COR-L47 (cell line): ENCODE results near the gene ZFAND6.
"Not testable (repeated sequence)": the region's sequence is repeated elsewhere in the genome, so short reads cannot be mapped to it uniquely, and the experiment has no call there.

Experiments
- DNase-seq: peaks from one replicate; lab custom pipeline; 2025; lab: John Stamatoyannopoulos, UW

ZFAND6 gene

GRCh38 chr15:80151148-80151547, 91.7 kb downstream of the ZFAND6 start:
- no peak for DNase-seq

DNA sequence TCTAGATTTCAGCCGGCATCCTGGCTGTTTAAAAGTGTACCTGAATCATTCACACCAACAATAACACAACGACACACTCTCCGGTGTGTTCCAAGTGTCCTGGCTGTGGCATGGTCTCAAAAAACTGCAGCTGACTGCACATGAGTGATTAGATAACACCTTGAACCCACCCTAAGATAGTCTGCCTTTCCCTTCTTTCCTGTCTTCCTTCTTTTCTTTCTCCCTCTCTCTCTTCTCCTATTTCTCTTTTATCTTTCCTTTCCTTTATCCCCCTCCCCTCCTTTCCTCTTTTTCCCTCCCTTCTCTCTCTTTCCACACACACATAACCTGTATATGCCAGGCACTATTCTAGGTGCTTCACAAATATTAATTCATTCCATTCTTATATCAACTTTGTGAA, 92.1 kb downstream of the ZFAND6 start:
- DNase-seq = no peak

- peak; percentile 18 for DNase-seq
These were observed 92.9 kb downstream of the ZFAND6 start for GRCh38 chr15:80152180-80152895.

DNA sequence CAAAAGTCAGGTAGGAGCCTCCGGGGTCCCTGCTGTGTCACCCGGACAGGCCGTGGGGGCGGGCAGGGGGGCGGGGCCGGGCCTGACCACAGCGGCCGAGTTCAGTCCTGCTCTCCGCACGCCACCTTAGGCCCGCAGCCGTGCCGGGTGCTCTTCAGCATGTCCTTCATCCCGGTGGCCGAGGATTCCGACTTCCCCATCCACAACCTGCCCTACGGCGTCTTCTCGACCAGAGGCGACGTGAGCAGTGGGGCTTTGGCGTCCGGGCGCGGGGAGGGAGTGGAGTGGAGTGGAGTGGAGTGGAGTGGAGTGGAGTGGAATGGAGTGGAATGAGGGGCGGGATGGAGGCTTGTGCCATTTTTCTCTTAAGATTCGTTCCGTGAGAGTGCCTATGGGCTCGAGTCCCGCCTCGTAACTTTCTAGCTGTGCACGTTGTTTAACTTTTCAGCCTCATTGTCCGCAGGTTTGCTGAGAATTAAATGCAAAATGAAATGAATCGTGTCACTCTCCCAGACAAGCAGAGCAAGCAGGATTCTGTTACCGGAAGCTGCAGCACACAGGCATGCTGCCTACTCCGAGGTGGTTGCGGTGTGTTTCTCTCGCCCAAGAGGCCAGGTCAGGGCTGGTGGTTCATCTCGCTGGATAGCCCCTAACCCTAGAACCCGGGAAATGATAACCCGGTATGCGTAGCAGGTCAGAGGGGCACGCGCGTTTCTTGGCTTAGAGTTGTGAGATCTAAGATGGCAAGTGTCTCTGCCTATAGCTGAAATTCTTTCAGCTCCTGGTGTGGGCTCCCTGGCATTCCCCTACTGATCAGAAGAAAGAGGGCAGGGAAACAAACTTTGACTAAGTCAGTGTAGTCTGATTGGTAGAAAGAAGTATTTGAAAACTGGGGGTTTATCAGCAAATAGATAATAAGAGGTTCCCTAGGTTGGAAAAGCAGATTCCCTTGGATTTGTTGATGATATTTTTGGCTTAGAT, 93.7 kb downstream of the ZFAND6 start, which contains the start of gene FAH:
Gene FAH, plus strand, starts transcription at position 104 of the 981 bp plus-strand sequence. Its CDS starts 56 bp downstream, at position 160.
- peak; percentile 22 for DNase-seq

GRCh38 chr15:80153900-80154299, 94.4 kb downstream of the ZFAND6 start:
- DNase-seq = no peak

- DNase-seq = no peak
These were observed 94.9 kb downstream of the ZFAND6 start for GRCh38 chr15:80154336-80154735.

- DNase-seq = no peak
These were observed 95.5 kb downstream of the ZFAND6 start for GRCh38 chr15:80155001-80155377.

- not testable (repeated sequence) for DNase-seq
These were observed 96.1 kb downstream of the ZFAND6 start for GRCh38 chr15:80155378-80156175.

DNA sequence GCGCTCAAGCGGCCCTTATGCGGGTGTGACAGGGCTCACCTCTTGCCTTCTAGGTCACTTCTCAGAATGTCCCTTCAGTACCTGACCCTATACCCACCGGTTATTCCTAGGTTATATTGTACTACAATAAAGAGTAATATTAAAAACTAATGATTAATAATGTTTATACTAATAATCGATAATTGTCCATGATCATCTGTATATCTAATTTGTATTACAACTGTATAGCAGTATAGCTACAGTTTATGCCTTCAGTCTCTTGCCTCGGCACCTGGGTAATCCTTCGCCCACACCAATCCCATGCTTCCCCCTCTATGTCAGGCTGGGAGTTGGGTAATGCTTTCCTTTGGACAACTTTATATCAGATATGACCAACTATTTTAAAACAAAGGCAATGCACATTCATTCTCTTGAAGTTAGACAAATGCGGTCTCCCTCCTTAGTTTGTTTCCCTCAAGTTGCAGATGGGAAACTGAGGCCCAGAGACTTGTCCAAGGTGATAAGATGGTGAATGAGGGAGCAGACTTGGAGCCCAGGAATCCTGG, 96.8 kb downstream of the ZFAND6 start:
- DNase-seq = no peak

GRCh38 chr15:80157215-80157614, 97.7 kb downstream of the ZFAND6 start:
- no peak for DNase-seq

DNA sequence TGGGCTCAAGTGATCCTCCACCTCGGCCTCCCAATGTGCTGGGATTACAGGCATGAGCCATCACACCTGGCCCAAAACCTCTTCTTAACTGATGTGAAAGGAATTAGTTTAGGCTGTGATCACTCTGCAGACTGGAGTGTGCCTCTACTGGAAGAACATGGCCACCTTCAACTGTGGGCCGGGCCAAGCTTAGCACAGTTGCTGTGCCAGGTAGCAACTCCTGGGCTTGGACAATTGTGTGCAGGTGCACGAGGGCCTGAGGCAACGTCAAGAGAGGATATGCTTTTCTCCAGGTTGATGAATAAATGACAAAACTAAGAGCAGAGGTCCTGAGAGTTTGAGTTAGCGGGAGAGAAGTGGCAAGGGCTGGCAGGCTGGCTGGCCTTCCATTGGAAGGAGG, 99.8 kb downstream of the ZFAND6 start:
- DNase-seq = no peak

DNA sequence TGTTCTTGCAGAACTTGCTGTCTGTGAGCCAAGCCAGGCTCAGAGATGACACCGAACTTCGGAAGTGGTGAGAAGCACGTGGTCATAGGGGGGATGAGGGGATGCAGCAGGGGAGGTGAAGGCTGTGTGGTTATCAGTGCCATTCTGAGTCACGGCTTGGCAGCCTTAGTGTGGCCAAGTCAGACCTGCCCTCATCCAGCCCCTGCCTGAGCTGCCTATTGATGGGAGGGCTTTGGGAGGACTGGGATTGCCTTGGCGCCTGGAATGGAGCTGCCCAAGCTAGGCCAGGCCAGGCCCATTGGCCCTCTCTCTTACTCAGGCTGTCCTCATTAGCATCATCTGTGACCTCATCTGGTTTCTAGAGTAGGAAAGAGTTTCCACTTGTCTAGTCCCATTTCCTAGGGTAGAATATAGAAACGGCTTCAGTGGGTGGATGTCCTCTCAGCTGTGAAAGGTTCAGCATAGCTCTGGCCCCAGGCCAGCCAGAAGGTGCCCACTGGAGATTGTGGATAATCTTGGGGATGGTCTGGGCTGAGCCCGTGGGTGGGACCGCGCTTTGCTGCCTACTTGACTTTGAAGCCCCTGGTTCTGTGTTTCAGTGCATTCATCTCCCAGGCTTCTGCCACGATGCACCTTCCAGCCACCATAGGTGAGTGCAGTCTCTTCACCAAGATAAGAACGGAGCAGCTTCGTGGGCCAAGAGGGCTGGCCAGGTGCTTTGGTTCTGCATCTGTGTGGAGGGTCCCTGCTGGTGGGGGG, 100.5 kb downstream of the ZFAND6 start:
- no peak for DNase-seq

DNA sequence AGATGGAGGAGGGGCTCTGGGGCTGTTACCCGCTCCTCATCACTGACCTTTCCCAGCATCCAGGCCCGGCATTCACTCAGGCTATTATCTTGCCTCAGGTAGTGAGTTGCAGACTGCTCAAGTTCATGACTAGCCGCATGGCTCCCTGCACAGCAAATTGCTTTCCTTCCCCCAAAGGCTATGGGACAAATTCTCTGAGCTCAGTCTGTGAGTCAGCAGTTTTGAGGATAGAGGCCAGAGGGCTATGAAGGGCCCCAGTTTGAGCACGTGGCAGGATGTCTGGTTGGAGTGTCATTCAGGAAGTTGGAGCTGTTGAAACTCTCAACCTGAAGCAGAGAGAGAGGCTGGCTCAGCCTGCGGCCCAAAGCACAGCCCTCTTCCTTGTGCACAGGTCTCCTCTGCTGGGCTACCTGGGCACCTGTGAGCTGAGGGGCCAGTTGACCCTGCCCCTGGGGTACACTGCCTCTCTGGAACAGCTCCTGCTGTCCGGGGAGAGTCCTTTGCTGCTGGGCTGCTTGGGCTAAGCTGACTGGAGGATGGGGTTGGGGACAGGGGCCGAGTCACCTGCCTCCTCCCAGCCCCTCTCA, 101.2 kb downstream of the ZFAND6 start:
- no peak for DNase-seq

DNA sequence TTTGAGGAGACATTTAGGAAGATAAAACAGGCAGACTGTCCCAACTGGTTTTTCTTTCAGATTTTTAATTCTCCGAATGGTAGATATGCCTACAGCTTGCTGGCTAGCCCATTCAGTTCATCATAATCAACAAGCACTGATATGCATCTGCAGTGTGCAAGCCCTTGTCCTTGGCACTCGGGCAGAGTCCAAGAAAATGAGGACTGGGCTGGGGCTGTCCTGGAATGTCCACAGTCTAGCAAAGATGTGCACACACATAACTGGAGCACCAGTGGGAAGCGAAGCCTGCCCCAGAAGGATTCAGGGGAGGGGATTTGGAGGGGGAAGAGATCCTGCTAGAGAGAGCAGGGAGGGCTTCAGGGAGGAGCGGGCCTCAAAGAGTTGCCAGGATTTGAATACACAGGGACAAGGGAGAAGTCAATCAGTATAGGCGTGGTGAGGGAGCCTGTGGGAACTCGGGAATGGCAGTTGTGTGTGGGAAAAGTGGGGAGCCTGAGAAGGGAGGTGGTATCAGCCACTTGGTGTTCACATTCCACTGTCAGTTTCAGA, 102.1 kb downstream of the ZFAND6 start:
- DNase-seq = no peak

DNA sequence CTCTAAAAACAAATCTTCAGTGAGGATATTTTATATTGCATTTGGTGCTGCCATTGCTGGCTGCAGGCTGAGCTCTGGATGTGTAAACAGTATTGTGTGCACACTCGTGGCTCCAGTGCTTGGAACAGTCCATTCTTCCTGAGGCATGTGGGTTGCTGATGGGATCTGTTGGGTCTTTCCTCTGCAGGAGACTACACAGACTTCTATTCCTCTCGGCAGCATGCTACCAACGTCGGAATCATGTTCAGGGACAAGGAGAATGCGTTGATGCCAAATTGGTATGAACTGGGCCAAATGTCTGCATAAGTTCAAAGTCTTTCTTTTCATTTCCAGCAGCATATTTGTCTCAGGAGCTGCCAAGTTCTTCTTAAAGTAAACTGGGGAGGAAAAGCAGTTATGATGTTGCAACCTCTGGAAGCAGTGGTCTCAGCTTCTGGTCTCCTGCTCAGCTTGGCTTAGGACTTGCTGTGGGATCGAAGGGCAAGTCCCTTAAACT, 102.6 kb downstream of the ZFAND6 start:
- no peak for DNase-seq

- DNase-seq = no peak
These were observed 103.7 kb downstream of the ZFAND6 start for GRCh38 chr15:80163217-80163616.

GRCh38 chr15:80163897-80164296, 104.4 kb downstream of the ZFAND6 start:
- DNase-seq = no peak

DNA sequence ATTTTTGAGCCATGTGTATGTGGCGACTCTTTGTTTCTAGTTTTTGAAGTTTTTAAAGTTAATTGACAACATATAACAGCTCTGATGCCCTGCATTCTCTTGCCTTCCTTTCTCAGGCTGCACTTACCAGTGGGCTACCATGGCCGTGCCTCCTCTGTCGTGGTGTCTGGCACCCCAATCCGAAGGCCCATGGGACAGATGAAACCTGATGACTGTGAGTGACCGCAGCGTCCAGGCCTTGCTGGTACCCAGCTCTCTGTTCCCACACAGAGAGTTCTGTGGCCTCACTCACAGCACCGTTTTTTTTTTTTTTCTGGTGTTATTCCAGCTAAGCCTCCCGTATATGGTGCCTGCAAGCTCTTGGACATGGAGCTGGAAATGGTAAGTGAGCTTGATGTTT, 108.5 kb downstream of the ZFAND6 start:
- no peak for DNase-seq

- no peak for DNase-seq
These were observed 108.9 kb downstream of the ZFAND6 start for GRCh38 chr15:80168421-80168820.

DNA sequence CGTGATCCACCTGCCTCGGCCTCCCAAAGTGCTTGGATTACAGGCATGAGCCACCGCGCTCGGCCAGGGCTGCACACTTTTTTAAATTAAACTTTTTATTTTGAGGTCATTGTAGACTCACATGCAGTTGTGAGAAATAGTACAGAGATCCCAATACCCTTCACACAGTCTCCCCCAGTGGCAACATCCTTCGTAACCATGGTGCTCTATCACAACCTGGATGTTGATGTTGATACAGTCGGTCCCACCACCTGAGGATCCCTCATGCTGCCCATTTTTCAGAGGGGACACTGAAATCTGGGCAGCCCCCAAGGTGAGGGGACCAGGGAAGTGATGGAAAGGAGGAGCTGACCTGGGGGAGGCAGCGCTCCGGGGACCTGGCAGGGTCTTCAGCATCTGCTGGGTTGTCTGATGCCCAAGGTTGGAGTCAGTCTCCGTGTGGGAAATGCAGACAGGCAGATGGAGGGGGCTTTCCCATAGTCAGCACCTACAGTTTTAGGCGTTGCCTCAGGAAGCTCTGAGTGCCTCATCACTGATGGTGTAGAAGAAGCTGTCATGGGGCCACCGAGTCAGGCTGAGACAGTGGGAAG, 110.4 kb downstream of the ZFAND6 start:
- no peak for DNase-seq
